NCI-H2196 (cell line): Measurements from ENCODE around the gene GPR137.
A peak's percentile ranks its signal among the peaks of the same experiment; 100 is the strongest.

Source experiments
- DNase-seq: peaks from one replicate; lab custom pipeline; 2025; ENCODE audit not compliant: unreplicated experiment; lab: John Stamatoyannopoulos, UW

GPR137 gene

DNA sequence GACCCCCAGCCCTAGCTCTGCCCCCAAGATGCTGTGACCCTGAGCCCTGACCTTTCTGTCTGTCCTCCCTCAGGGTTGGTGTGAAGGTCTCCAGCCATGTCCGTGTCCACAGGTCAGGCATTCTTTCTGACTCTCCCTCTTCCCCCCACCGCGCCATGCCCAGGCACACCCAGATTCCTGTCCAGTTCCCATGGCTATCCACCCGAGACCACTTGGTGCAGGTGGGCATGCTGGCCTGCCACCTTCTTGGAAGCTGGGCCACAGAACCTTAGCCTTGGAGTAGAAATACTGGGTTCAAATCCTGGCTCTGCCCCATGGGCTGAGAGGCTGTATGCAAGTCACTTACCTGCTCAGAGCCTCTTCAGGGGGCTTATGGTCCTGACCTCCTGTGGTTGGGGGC lies 36.6 kb upstream of the GPR137 start:
- DNase-seq, result no peak

DNA sequence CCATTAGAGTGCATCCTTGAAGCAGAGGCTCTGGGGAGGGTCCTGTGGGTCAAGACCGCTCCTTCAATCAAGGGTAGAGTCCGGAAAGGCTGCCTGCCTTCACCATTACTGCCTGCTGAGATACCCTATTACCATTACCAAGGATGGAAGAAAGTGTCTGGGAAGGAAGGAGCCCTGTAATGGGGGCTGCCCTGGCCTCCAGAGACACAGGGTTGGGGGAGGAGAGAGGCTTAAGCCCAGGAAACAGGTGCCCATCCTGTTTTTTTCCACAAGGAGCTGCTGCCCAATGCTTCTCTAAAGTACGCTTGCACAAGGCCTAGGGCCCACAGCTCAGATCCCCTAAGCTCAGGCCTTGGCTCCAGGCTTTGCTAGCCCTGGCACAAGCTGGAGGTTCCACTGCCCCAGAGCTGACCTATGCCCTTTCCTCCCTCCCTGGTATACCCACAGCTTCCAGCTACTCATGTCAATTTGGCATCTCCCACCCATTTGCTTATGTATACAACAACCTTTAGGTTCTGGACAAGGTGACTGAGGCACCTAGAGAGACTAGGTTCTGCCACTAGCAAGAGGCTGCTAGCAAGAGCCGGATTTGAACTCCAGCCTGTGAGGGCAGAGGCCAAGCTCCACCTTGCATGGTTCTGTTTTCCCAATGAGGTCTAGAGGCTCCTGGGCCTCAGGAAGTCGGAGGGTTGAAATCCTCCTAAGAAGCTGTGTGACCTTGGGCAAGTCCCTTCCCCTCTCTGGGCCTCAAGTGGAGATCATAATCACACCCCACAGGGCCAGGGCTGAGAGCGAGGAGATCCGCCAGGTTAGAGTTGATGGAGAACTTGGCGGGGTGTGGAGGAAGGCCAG lies 35.9 kb upstream of the GPR137 start:
- no peak for DNase-seq

DNA sequence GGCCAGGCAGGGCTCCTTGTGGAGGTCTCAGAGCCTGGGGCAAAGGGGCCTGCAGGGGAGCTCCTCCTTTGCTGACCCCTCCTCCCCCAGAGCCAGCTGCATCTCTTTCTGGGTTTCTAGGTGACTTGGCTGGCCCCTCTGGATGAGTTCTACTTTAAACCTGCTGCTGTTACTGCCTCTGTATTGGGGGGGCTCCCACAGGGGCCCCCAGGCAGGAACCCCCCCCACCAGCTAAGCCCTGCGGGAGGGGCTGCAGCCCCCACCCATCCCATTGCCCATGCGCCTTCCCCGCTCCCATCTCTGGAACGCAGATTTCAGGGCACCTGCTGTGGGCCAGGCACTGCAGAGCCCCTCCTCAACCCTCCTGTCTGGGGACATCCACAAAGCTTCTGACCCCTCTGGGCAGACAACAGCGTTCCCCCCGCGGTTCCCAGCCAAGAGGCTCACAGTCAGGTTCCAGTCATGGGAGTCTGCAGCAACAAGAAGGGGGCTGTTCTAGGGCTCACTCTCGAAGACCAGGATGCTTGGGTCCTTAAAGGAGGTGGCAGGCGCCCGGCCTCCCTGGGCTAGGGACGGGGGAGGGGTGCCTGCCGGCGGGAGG lies 35.1 kb upstream of the GPR137 start:
- DNase-seq, result peak; percentile 22

DNA sequence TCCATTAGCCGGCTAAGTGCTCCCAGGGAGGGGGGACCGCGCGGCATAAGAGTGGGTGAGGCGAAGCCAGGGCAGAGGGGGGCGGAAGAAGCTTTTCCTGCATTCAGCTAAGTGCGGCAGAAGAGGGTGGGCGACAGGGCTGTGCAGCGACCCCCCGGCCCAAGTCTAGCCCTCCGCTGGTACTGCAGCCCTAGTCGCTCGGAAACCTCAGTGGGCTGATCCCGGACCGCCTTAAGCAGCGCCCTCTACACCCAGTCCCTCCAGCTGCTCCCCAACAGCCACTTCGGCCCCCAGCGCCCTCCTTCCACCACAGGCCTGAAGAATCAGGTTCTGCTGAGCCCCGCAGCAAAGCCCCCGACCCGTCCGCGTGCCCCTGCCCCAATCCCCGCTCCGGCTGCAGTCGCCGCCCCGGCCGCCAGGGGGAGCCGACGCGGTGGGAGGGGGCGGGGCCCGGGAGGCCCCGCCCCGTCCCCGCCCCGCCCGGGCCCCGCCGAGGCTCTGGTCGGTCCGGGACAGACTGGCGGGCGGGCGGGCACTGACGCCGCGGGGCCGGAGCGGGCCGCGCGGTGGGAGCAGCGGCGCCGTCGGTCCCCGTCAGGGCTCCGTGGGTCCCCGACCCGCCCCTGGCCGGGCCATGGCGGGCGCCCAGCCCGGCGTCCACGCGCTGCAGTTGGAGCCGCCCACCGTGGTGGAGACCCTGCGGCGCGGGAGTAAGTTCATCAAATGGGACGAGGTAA lies 34.5 kb upstream of the GPR137 start, which contains the start of gene PLCB3:
Gene PLCB3 (plus strand): TSS at position 515 of the 737 bp plus-strand sequence. CDS start 120 bp downstream, at position 635.
- peak; percentile 59 for DNase-seq

DNA sequence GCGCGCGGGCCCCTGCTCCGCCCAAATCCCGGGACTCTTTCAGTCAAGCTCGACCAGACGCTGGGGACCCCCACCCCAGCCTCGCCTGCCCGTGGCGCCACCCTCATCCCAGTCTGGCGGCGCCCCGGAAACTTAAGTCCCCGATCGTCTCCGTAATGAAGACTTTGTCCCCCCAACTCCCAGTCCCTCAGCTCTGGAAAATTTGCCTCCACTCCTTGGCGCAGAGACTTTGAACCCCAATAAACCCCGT lies 34.0 kb upstream of the GPR137 start:
- DNase-seq, result no peak

DNA sequence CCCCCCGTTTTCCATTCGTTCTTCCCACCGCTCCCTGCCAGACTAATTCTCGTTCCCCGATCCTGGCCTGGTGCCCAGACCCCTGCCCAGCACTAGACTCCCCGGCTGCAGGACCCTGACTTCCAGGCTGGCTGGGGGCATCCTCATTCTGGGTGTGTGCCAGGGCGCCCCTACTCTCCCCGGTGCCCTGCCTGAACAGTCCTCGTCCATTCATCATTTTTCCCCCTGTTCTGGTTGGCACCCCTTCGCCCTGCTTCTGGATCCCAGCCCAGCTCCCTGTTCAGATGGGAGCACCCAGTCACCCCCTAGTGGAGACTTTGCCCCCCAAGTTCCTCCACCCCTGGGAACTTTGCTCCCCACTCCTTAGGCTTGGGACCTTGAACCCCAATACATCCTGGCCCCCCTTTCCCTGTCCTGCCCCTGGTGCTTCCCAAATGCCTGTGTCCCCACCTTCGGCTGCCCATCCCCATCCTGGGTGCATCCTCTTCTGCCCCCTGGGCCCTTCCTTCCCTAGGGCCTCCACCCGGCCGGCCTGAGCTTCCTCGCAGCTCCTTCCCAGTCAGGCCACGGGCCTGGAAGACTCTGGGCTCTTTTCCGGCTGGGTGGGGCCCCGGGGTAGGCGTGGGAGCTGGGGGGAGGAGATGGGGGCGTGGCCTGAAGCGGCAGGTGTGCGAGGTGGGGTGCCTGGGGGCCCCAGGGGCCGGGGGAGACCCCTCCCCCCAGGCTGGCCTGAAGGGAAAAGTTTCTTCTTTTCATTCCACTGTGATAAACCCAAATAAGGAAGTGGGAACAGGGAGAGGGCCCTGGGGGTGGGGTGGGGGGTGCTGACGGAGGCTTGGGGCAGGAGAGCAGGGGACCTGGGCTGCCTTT lies 33.4 kb upstream of the GPR137 start:
- DNase-seq, result no peak

DNA sequence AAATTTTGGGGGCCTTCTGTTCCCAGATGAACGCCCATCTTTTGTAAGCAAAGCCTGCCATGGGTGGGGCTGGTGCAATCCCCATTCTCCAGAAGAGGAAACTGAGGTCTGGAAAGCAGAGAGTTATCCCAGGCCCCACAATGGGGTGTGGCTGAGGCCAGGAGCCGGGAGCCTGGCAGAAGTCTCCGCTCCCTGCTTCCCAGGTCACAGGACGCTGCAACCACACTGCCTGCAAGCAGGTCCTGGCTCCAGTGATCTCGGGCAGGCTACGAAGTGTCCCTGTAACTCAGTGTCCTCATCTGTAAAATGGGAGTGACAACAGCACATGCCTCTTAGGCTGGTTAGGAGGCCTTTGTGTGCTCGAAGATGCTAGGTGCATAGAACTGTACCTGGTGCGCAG lies 32.6 kb upstream of the GPR137 start:
- DNase-seq, result no peak

DNA sequence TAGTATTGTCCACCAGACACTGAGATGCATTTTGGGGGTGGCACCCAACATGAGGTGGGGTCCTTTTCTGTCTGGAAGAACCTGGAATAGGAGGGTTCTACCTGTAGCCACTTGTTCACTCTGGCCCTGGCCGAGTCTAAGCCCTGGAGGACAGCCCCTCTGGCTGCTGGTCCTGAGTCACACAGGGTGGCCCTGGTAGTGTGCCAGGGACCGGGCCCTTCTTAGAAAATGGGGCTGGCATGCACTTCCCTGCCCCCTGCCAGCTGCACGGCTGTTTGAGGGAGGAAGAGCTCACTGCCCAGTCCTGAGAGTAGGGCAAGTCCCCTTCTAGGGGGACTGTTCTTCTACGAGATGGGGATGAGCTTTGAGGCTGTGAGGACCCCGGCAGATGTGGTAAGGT lies 32.2 kb upstream of the GPR137 start:
- DNase-seq, result no peak

DNA sequence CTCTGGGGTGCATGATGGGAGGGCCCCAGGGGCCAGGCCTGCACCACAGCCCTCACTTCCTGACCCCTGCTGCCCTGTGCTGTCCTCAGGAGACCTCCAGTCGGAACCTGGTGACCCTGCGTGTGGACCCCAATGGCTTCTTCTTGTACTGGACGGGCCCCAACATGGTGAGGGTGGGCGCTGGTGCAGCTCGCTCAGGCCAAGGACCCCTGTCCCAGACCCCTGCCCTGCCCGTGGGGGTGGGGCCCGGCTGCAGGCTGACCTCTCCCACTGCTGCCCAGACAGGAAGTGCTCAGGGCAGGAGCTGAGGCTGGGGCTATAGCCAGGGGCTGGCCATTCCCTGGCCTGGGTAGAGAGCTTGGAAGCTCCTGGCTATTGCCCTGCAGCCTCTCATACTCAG lies 31.3 kb upstream of the GPR137 start:
- DNase-seq, result no peak

DNA sequence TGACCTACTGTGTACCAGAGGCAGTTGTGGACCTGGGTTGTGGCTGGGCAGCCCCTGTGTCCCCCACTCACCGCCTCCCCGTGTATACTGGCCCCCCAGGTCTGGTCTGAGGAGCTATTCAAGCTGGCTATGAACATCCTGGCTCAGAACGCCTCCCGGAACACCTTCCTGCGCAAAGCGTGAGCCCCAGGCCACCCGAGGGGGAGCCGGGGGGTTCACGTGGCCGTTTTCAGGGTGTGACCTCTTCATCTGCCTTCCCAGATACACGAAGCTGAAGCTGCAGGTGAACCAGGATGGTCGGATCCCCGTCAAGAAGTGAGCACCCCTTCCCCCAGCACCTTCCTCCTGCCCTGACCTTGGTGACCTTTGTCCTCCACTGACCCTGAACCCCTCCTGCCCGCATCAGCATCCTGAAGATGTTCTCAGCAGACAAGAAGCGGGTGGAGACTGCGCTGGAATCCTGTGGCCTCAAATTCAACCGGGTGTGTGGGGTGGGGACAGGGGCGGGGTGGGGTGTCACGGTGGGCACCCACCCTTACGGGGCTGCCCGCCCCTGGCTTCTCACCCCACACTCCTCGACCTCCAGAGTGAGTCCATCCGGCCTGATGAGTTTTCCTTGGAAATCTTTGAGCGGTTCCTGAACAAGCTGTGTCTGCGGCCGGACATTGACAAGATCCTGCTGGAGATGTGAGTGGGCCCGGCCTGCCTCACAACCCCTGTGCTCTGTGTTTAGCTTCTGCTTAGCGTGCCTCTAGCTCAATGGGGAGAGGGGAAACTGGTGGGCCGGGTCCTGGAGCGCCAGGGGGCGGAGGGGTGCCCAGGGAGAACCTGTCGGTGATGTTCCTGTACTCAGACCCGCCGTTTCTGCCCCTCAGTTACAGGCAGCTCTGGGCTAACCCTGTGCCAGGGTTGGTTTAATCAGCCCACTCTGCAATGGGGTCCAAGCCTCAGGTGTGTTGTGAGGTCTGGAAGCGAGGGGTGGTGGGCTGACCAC lies 30.2 kb upstream of the GPR137 start:
- DNase-seq, result no peak

DNA sequence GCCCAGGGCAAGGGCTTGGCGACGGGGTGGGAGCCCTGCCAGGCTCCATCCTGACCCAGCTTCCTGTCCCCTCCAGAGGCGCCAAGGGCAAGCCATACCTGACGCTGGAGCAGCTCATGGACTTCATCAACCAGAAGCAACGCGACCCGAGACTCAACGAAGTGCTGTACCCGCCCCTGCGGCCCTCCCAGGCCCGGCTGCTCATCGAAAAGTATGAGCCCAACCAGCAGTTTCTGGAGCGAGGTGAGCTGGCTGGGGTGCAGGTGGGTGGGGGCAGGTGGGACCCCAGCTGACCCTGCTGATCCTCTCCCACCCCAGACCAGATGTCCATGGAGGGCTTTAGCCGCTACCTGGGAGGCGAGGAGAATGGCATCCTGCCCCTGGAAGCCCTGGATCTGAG lies 29.3 kb upstream of the GPR137 start:
- no peak for DNase-seq

DNA sequence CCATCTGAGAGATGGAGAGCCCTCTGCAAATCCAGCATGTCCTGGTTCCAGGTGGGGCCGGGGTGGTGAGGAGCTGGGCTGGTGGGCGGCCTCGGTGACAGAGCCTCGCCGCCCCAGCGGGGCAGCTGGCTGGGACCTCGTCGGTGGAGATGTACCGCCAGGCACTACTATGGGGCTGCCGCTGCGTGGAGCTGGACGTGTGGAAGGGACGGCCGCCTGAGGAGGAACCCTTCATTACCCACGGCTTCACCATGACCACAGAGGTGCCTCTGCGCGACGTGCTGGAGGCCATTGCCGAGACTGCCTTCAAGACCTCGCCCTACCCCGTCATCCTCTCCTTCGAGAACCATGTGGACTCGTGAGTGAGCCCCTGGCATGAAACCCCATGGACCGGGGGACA lies 27.3 kb upstream of the GPR137 start:
- DNase-seq, result no peak

DNA sequence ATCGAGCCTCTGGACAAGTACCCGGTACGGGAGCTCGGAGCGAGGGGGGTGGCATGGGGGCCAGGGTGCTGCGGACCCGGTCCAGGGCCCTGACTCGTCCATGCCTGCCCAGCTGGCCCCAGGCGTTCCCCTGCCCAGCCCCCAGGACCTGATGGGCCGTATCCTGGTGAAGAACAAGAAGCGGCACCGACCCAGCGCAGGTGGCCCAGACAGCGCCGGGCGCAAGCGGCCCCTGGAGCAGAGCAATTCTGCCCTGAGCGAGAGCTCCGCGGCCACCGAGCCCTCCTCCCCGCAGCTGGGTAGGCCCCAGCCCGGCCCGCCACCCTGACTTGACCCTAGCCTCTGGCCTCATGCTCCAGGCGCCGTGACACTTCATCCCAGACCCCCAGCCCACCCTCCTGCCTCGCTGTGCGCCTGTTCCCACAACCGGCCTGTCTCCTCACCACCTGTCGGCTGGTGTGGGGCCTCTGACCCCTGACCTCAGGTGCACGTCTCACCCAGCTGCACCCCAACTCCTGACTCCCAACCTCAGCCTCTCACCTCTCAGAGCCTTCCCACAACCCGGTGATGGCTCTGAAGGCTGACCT lies 26.6 kb upstream of the GPR137 start:
- no peak for DNase-seq

DNA sequence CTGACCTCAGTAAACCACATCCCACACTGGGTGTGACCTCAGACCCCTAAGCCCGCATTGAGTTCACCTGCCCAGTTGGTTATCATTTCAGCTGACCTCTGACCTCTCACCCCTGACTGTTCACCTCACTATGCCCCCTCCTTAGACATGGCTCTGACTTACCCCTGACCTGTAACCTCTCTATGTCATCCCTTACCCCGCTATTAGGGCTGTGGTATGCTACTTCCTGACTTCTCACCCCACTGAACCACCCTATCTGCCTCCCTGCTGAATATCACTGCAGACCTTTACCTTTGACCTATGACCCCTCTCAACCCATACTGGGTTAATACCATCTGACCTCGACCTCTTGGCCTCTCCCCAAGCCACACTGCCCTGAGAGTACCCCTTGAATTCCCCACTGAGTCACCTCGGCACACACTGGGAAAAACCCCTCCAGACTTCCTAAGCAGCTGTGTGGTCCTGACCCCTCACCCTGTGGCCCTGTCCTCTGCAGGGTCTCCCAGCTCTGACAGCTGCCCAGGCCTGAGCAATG lies 26.0 kb upstream of the GPR137 start:
- no peak for DNase-seq

DNA sequence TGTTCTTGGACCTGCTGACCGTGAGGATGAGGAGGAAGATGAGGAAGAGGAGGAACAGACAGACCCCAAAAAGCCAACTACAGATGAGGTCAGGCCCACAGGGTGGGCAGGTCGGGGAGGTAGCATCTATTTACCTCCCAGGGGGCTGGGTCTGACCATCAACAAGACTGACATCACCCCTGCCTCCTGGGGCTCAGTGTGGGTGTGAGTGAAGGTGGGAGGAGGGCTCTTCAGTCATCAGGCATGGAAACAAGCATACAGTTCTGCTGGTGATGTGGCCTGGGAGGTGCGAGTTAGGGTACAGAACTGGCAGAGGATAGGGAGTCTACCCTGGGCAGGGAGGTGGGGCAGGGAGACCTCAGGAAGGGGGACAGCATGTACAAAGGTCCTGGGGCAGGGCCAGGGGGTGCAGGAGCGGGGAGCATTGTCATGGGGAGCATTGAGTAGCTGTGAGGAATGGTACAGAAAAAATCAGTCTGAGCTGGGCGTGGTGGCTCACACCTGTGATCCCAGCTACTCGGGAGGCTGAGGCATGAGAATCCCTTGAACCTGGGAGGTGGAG lies 25.4 kb upstream of the GPR137 start:
- DNase-seq, result no peak

DNA sequence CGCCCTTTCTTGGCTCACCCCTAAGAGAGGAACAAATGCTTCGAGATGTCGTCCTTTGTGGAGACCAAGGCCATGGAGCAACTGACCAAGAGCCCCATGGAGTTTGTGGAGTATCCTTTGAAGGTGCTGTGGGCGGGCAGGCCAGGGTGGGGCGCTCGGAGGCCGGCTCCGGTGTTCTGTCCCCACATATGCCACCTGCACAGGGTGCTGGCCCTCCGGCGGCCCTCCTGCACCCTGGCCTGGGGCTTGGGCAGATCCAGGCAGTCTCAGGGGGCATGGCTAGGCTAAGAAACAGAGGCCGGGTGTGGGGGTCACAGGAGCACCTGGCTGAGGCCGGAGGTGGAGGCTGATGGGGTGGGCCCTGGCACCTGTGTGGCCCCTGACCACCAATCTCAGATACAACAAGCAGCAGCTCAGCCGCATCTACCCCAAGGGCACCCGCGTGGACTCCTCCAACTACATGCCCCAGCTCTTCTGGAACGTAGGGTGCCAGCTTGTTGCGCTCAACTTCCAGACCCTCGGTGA lies 24.0 kb upstream of the GPR137 start:
- DNase-seq, result no peak

DNA sequence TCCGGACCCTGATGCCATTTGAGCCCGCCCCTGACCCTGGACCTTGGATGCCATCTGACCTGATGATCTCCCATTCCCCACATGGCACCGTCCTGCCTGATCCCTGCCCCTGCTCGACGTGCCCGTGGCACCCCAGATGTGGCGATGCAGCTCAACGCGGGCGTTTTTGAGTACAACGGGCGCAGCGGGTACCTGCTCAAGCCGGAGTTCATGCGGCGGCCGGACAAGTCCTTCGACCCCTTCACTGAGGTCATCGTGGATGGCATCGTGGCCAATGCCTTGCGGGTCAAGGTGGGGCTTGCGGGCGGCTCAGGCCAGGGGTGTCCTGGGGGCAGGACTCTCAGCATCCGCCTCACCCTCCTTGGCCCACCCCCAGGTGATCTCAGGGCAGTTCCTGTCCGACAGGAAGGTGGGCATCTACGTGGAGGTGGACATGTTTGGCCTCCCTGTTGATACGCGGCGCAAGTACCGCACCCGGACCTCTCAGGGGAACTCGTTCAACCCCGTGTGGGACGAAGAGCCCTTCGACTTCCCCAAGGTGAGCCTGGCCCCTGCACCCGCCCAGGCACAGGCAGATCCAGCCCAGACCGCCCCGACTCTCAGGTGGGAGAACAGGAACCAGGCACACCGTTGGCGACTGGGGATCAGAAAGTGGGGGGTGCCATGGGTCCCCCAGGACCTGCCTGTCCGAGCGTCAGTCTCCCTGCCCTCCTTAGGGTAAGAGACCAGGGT lies 23.2 kb upstream of the GPR137 start:
- no peak for DNase-seq
